Astrocyte of the cerebellum (primary cell): ENCODE data around the gene ZNF831.

Source experiments
- DNase-seq: peaks from one replicate; pipeline ENCODE4 v3.0.0-alpha.2; 2011; ENCODE audit warnings: low read depth
- H3K4me3 ChIP-seq: 2 replicates; pipeline ENCODE4 v1.5.1; 2011; ENCODE audit warnings: mild to moderate bottlenecking, low read depth, low read length, moderate library complexity
- CTCF ChIP-seq: IDR thresholded peaks from 2 replicates; pipeline ENCODE4 v1.5.1; 2012; ENCODE audit warnings: low read length, low read depth, moderate library complexity, mild to moderate bottlenecking; ENCODE audit errors: missing control alignments
- in situ Hi-C: cut with HindIII; loops from 2 replicates; pipeline ENCODE4 v1.10.0; 2017; ENCODE audit warnings: low sequenced_read_pairs

The ZNF831 gene

GRCh38 chr20:59149678-59150504 is 13.7 kb upstream of the ZNF831 start:
- no peak overlapping the region for H3K4me3 ChIP-seq
- no peak for DNase-seq
- in situ Hi-C loops: no loop called here
- no peak for TF ChIP-seq CTCF

GRCh38 chr20:59150821-59151251 is 12.8 kb upstream of the ZNF831 start:
- no peak for TF ChIP-seq CTCF
- in situ Hi-C loops: no loop called here
- no peak overlapping the region for H3K4me3 ChIP-seq
- no peak for DNase-seq

- no peak overlapping the region for H3K4me3 ChIP-seq
- no peak for TF ChIP-seq CTCF
- DNase-seq: no peak
- in situ Hi-C loops: no loop called here
Measured at GRCh38 chr20:59151391-59151790, 12.2 kb upstream of the ZNF831 start.

GRCh38 chr20:59151820-59152219 is 11.8 kb upstream of the ZNF831 start:
- DNase-seq: no peak
- in situ Hi-C loops: no loop called here
- H3K4me3 ChIP-seq: no peak overlapping the region
- no peak for TF ChIP-seq CTCF

- in situ Hi-C loops: no loop called here
- no peak for TF ChIP-seq CTCF
- no peak overlapping the region for H3K4me3 ChIP-seq
- no peak for DNase-seq
Measured at GRCh38 chr20:59152559-59153354, 10.9 kb upstream of the ZNF831 start.

GRCh38 chr20:59153355-59153681 is 10.3 kb upstream of the ZNF831 start:
- no peak for DNase-seq
- no peak overlapping the region for H3K4me3 ChIP-seq
- in situ Hi-C loops: no loop called here
- TF ChIP-seq CTCF: no peak
